Fibroblast of lung (primary cell): ENCODE data around the gene BRCC3. TPM values are rescaled to one million over a fixed set of nuclear protein-coding genes. Genes with fewer than 3 reads are reported as not detected.
A peak's percentile ranks its signal among the peaks of the same experiment; 100 is the strongest.

Experiments
- DNase-seq, 2 donors: peaks; one replicate each; pipeline versions ENCODE4 v3.0.0 to v3.0.0-alpha.2; 2010; ENCODE audit warnings: low read depth in 2 of 2
- H2AFZ ChIP-seq: 2 replicates; pipeline ENCODE4 v1.5.1; 2012; ENCODE audit warnings: low read length, control low read depth, inconsistent platforms
- H3K27ac ChIP-seq: 2 replicates; pipeline ENCODE4 v1.5.1; 2011; ENCODE audit warnings: low read length, control low read depth; ENCODE audit not compliant: insufficient read depth
- H3K27me3 ChIP-seq: 2 replicates; pipeline ENCODE4 v1.5.1; 2011; ENCODE audit warnings: mild to moderate bottlenecking, low read length; ENCODE audit not compliant: control insufficient read depth, insufficient read depth
- H3K36me3 ChIP-seq: 2 replicates; pipeline ENCODE4 v1.5.1; 2011; ENCODE audit warnings: low read length; ENCODE audit not compliant: control insufficient read depth, insufficient read depth
- H3K4me1 ChIP-seq: 2 replicates; pipeline ENCODE4 v1.5.1; 2011; ENCODE audit warnings: low read length; ENCODE audit not compliant: control insufficient read depth, insufficient read depth; ENCODE audit errors: extremely low read depth
- H3K4me2 ChIP-seq: 2 replicates; pipeline ENCODE4 v1.5.1; 2011; ENCODE audit warnings: low read length, control low read depth; ENCODE audit not compliant: insufficient read depth; ENCODE audit errors: extremely low read depth
- H3K4me3 ChIP-seq, 4 experiments: fragments of 200-600 bp in 1 of 4; sonication (generic) in 1 of 4; replicated peaks in 1 of 4; 2 replicates each; pipeline ENCODE4 v1.5.1; 2011 to 2016; ENCODE audit warnings: low read length in 4 of 4, low read depth in 3 of 4, mild to moderate bottlenecking in 3 of 4, control low read depth in 2 of 4, inconsistent platforms in 1 of 4, mixed read lengths in 1 of 4; ENCODE audit not compliant: insufficient read depth in 1 of 4; ENCODE audit errors: control extremely low read depth in 1 of 4
- H3K79me2 ChIP-seq: 2 replicates; pipeline ENCODE4 v1.5.1; 2012; ENCODE audit warnings: mild to moderate bottlenecking, low read length, inconsistent platforms; ENCODE audit not compliant: control insufficient read depth, insufficient read depth
- H3K9ac ChIP-seq: 2 replicates; pipeline ENCODE4 v1.5.1; 2011; ENCODE audit warnings: mild to moderate bottlenecking, low read length, control low read depth; ENCODE audit not compliant: insufficient read depth
- H3K9me3 ChIP-seq: 2 replicates; pipeline ENCODE4 v1.5.1; 2012; ENCODE audit warnings: low read depth, low read length; ENCODE audit not compliant: control insufficient read depth, insufficient read depth
- H4K20me1 ChIP-seq: 2 replicates; pipeline ENCODE4 v1.5.1; 2011; ENCODE audit warnings: low read length; ENCODE audit not compliant: control insufficient read depth, insufficient read depth; ENCODE audit errors: extremely low read depth
- CTCF ChIP-seq, 2 donors: IDR thresholded peaks in 1 of 2; conservative IDR thresholded peaks in 1 of 2; 1 replicate in 1 of 2; 2 replicates in 1 of 2; pipeline ENCODE4 v1.5.1; 2011 to 2012; ENCODE audit warnings: low read length in 2 of 2, control low read depth in 1 of 2, inconsistent platforms in 1 of 2, low read depth in 1 of 2, mild to moderate bottlenecking in 1 of 2
- EZH2 ChIP-seq: IDR thresholded peaks from 2 replicates; pipeline ENCODE4 v1.5.1; 2012; ENCODE audit warnings: low read length, control low read depth, mild to moderate bottlenecking; ENCODE audit errors: missing control alignments
- polyA plus RNA-seq, 2 donors: library from polyadenylated mRNA; depleted of rRNA in 1 of 2; stranded (reverse) in 1 of 2; unstranded in 1 of 2; fragments of >200 nt; gene quantifications; 2 replicates each; pipeline ENCODE4 v1.2.1, GENCODE V29; 2011 to 2012; ENCODE audit warnings: missing spikeins in 1 of 2
- total RNA-seq: library from RNA; depleted of rRNA; stranded (reverse); fragments of >200 nt; gene quantifications from 2 replicates; pipeline ENCODE4 v1.2.1, GENCODE V29; 2014

The BRCC3 gene
- total and polyA plus RNA-seq, 2 donors (not counting 1 experiment from before 2014, with no cell fraction given): 12.1 to 22.0 TPM

- H3K9ac ChIP-seq: no peak overlapping the region
- peak overlapping the region; percentile 15 for H3K4me2 ChIP-seq
- DNase-seq: peak; percentile 63 to 64
- H4K20me1 ChIP-seq: no peaks in the 10 kb centered on the region
- H3K79me2 ChIP-seq: peaks cover 19% of the 10 kb centered on the region
- no peak overlapping the region for H2AFZ ChIP-seq
- H3K27me3 ChIP-seq: no peaks in the 10 kb centered on the region
- H3K4me3 ChIP-seq: no peak overlapping the region
- no peaks in the 10 kb centered on the region for H3K9me3 ChIP-seq
- H3K36me3 ChIP-seq: no peaks in the 10 kb centered on the region
- peak overlapping the region; percentile 38 for H3K27ac ChIP-seq
- peaks cover 8% of the 10 kb centered on the region for H3K4me1 ChIP-seq
- no peak for TF ChIP-seq CTCF (conservative IDR thresholded peaks at IDR 0.05 in 1 of 2, IDR thresholded peaks at IDR 0.05 in 1 of 2; ENCODE audit: low read depth in 1 of 2, low read length in 2 of 2)
- no peak for TF ChIP-seq EZH2
Observed at GRCh38 chrX:155068165-155068564, 3.1 kb upstream of the BRCC3 start.

- Histone ChIP-seq H3K9ac (no peak overlapping the region), H3K27me3 (no peaks in the 10 kb centered on the region), H3K9me3 (no peaks in the 10 kb centered on the region), H3K4me2 (peak overlapping the region; percentile 13), H3K79me2 (peaks cover 19% of the 10 kb centered on the region), H3K27ac (no peak overlapping the region), H4K20me1 (no peaks in the 10 kb centered on the region), H2AFZ (no peak overlapping the region), H3K4me3 (peak overlapping the region in 3 of 4 experiments; percentile 63 to 87 (median 68)), H3K4me1 (peaks cover 8% of the 10 kb centered on the region), H3K36me3 (peaks cover 4% of the 10 kb centered on the region)
- DNase-seq: no peak
- TF ChIP-seq EZH2 (no peak), CTCF (conservative IDR thresholded peaks at IDR 0.05 in 1 of 2, IDR thresholded peaks at IDR 0.05 in 1 of 2; ENCODE audit: low read depth in 1 of 2, low read length in 2 of 2) (no peak)
Observed at GRCh38 chrX:155069414-155069813, 1.9 kb upstream of the BRCC3 start.

GRCh38 chrX:155070038-155070437, 1.3 kb upstream of the BRCC3 start:
- Histone ChIP-seq H3K9ac (no peak overlapping the region), H3K4me1 (peaks cover 8% of the 10 kb centered on the region), H2AFZ (no peak overlapping the region), H3K4me2 (peak overlapping the region; percentile 13), H3K9me3 (no peaks in the 10 kb centered on the region), H3K27me3 (no peaks in the 10 kb centered on the region), H3K27ac (peak overlapping the region; percentile 80), H3K4me3 (peak overlapping the region; percentile 60 to 87 (median 66)), H3K79me2 (peaks cover 19% of the 10 kb centered on the region), H3K36me3 (peaks cover 4% of the 10 kb centered on the region), H4K20me1 (no peaks in the 10 kb centered on the region)
- no peak for DNase-seq
- TF ChIP-seq CTCF (conservative IDR thresholded peaks at IDR 0.05 in 1 of 2, IDR thresholded peaks at IDR 0.05 in 1 of 2; ENCODE audit: low read depth in 1 of 2, low read length in 2 of 2) (no peak), EZH2 (no peak)
